GM12875 (cell line): ENCODE data around the gene TCF12.

Source experiments
- H3K4me3 ChIP-seq: one replicate; pipeline ENCODE4 v1.5.1; 2011; ENCODE audit warnings: low read depth, low read length, control low read depth
- TF ChIP-seq, protein P1 (sequence below): IDR thresholded peaks from 2 replicates; pipeline ENCODE4 v1.5.1; 2011; ENCODE audit warnings: low read depth, mild to moderate bottlenecking, control low read depth, inconsistent platforms, low read length, moderate library complexity, borderline replicate concordance; ENCODE audit not compliant: insufficient read depth

Gene TCF12

DNA sequence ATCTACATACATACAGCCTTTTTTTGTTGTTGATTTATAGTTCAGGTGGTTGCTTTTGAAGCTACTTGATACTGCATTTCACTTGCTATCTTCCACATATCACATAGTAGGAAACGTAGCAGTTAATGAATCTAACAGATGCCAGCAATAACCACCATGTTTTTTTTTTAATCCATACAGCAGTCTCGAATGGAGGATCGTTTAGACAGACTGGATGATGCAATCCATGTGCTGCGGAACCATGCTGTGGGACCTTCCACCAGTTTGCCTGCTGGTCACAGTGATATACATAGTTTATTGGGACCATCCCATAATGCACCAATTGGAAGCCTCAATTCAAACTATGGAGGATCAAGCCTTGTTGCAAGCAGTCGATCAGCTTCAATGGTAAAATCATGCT, 334.6 kb downstream of the TCF12 start:
- no peak overlapping the region for H3K4me3 ChIP-seq

GRCh38 chr15:57253500-57253899, 335.1 kb downstream of the TCF12 start:
- H3K4me3 ChIP-seq = no peak overlapping the region
- TF ChIP-seq, protein P1, sequence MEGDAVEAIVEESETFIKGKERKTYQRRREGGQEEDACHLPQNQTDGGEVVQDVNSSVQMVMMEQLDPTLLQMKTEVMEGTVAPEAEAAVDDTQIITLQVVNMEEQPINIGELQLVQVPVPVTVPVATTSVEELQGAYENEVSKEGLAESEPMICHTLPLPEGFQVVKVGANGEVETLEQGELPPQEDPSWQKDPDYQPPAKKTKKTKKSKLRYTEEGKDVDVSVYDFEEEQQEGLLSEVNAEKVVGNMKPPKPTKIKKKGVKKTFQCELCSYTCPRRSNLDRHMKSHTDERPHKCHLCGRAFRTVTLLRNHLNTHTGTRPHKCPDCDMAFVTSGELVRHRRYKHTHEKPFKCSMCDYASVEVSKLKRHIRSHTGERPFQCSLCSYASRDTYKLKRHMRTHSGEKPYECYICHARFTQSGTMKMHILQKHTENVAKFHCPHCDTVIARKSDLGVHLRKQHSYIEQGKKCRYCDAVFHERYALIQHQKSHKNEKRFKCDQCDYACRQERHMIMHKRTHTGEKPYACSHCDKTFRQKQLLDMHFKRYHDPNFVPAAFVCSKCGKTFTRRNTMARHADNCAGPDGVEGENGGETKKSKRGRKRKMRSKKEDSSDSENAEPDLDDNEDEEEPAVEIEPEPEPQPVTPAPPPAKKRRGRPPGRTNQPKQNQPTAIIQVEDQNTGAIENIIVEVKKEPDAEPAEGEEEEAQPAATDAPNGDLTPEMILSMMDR = no peak

More for the DNA sequence above, 334.6 kb downstream of the TCF12 start:
- TF ChIP-seq, protein P1 = no peak

- TF ChIP-seq, protein P1 = no peak
- H3K4me3 ChIP-seq = no peak overlapping the region
These were observed 337.4 kb downstream of the TCF12 start for GRCh38 chr15:57255751-57256341.

- TF ChIP-seq, protein P1 = no peak
These were observed 338.5 kb downstream of the TCF12 start for GRCh38 chr15:57256939-57257338.

DNA sequence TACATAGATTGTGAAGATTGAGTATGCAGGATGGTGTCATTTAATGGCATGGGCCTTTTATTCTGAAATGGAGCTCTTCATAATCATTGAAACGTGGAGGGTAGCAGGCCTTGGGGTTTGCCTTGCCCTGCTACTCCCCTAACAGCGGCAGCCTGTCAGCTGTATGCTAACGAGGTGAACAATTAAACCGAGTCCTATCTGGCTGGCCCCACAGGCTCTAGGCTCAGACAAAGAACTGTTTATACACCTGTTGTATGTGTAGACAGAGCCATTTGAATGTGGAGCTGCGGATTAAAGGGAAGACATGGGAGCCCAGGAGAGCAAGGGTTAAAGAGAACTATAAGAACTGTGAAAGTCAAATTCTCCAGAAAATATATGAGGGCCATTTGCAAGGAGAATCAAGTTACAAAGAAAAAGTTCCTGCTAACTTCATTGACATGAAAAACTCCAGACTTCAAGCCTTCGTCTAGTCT, 341.2 kb downstream of the TCF12 start:
- TF ChIP-seq, protein P1 = no peak
- H3K4me3 ChIP-seq = no peak overlapping the region

More at GRCh38 chr15:57256939-57257338, 338.5 kb downstream of the TCF12 start:
- H3K4me3 ChIP-seq = no peak overlapping the region

DNA sequence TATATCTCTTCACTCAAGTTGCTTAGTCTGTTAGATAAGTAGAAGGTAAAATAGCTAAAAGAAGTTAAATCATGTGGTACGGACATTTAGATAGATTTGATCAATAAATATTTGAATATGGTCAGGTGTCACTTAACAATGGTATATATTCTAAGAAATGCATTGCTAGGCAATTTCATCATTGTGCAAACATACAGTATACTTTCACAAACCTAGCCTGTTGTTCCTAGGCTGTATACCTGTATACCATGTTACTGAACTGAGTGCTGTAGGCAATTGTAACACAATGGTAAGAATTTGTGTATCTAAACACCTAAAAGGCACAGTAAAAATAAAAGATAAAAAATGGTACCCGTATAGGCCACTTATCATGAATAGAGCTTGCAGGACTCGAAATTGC, 345.1 kb downstream of the TCF12 start:
- TF ChIP-seq, protein P1 = no peak
- H3K4me3 ChIP-seq = no peak overlapping the region

GRCh38 chr15:57272771-57273357, 354.4 kb downstream of the TCF12 start:
- no peak overlapping the region for H3K4me3 ChIP-seq
- TF ChIP-seq, protein P1 = no peak
